ENCODE results near the gene FKBP14.
A peak's percentile ranks its signal among the peaks of the same experiment; 100 is the strongest.

Gene FKBP14

GRCh38 chr7:29993140-29993539 lies 33.4 kb downstream of the FKBP14 start:
- intact Hi-C loops (cut with micrococcal nuclease) = no loop called here
- Mint-ChIP-seq H3K4me3 (no peak overlapping the region), H3K27me3 (peaks cover 9% of the 10 kb centered on the region), H3K4me1 (ENCODE audit: low read depth) (peaks cover 24% of the 10 kb centered on the region), H3K9me3 (peaks cover 19% of the 10 kb centered on the region), H3K27ac (no peak overlapping the region), H3K36me3 (ENCODE audit: low read depth) (peaks cover 18% of the 10 kb centered on the region)

GRCh38 chr7:29991937-29992336 lies 34.6 kb downstream of the FKBP14 start:
- H3K4me3 Mint-ChIP-seq = no peak overlapping the region

GRCh38 chr7:29990931-29991330 lies 35.6 kb downstream of the FKBP14 start:
- no peak overlapping the region for H3K27ac Mint-ChIP-seq
- H3K27me3 Mint-ChIP-seq = peaks cover 9% of the 10 kb centered on the region
- H3K4me1 Mint-ChIP-seq (ENCODE audit: low read depth) = peaks cover 37% of the 10 kb centered on the region
- H3K9me3 Mint-ChIP-seq = peaks cover 6% of the 10 kb centered on the region
- H3K4me3 Mint-ChIP-seq = peak overlapping the region; percentile 54
- peaks cover 4% of the 10 kb centered on the region for H3K36me3 Mint-ChIP-seq (ENCODE audit: low read depth)
- intact Hi-C loops (cut with micrococcal nuclease) = no loop called here

More at GRCh38 chr7:29991937-29992336, 34.6 kb downstream of the FKBP14 start:
- H3K27me3 Mint-ChIP-seq = peaks cover 9% of the 10 kb centered on the region
- H3K27ac Mint-ChIP-seq = no peak overlapping the region
- peaks cover 35% of the 10 kb centered on the region for H3K4me1 Mint-ChIP-seq (ENCODE audit: low read depth)
- H3K9me3 Mint-ChIP-seq = peaks cover 16% of the 10 kb centered on the region
- H3K36me3 Mint-ChIP-seq (ENCODE audit: low read depth) = peaks cover 12% of the 10 kb centered on the region
- intact Hi-C loops (cut with micrococcal nuclease) = no loop called here

- H3K4me3 Mint-ChIP-seq = peak within 1 kb of the TSS; percentile 79
- peaks cover 9% of the 10 kb centered on the region for H3K27me3 Mint-ChIP-seq
- peaks cover 47% of the 10 kb centered on the region for H3K4me1 Mint-ChIP-seq (ENCODE audit: low read depth)
- peaks cover 6% of the 10 kb centered on the region for H3K9me3 Mint-ChIP-seq
- peak within 1 kb of the TSS; percentile 88 for H3K27ac Mint-ChIP-seq
- peaks cover 4% of the 10 kb centered on the region for H3K36me3 Mint-ChIP-seq (ENCODE audit: low read depth)
- intact Hi-C loops (cut with micrococcal nuclease) = loop anchor here (2.0 kb wide), 1 partner anchor 39 kb away; the partner anchor contains the start of gene PLEKHA8
Measured at GRCh38 chr7:29989257-29989995, 37.1 kb downstream of the FKBP14 start, which contains the start of gene SCRN1. SCRN1 (minus strand) TSS chr7:29989801; CDS start chr7:29969067, 20,734 bp downstream.

GRCh38 chr7:29988424-29989256 lies 37.9 kb downstream of the FKBP14 start:
- Mint-ChIP-seq H3K4me3 (peak overlapping the region; percentile 74), H3K27ac (peak overlapping the region; percentile 88), H3K36me3 (ENCODE audit: low read depth) (peaks cover 4% of the 10 kb centered on the region), H3K27me3 (peaks cover 9% of the 10 kb centered on the region), H3K4me1 (ENCODE audit: low read depth) (peaks cover 50% of the 10 kb centered on the region), H3K9me3 (peaks cover 6% of the 10 kb centered on the region)
- intact Hi-C loops (cut with micrococcal nuclease) = loop anchor here (2.0 kb wide), 1 partner anchor 40 kb away; the partner anchor contains the start of gene PLEKHA8

GRCh38 chr7:29987811-29988317 lies 38.6 kb downstream of the FKBP14 start:
- intact Hi-C loops (cut with micrococcal nuclease) = loop anchor here (2.0 kb wide), 1 partner anchor 41 kb away; the partner anchor contains the start of gene PLEKHA8
- H3K27me3 Mint-ChIP-seq = peaks cover 9% of the 10 kb centered on the region
- peak overlapping the region; percentile 88 for H3K27ac Mint-ChIP-seq
- no peaks in the 10 kb centered on the region for H3K36me3 Mint-ChIP-seq (ENCODE audit: low read depth)
- H3K9me3 Mint-ChIP-seq = no peaks in the 10 kb centered on the region
- H3K4me1 Mint-ChIP-seq (ENCODE audit: low read depth) = peaks cover 52% of the 10 kb centered on the region
- H3K4me3 Mint-ChIP-seq = peak overlapping the region; percentile 74

- H3K36me3 Mint-ChIP-seq (ENCODE audit: low read depth) = no peaks in the 10 kb centered on the region
- no peaks in the 10 kb centered on the region for H3K9me3 Mint-ChIP-seq
- H3K27ac Mint-ChIP-seq = peak overlapping the region; percentile 88
- peaks cover 9% of the 10 kb centered on the region for H3K27me3 Mint-ChIP-seq
- peaks cover 52% of the 10 kb centered on the region for H3K4me1 Mint-ChIP-seq (ENCODE audit: low read depth)
- no peak overlapping the region for H3K4me3 Mint-ChIP-seq
- intact Hi-C loops (cut with micrococcal nuclease) = no loop called here
Measured at GRCh38 chr7:29987083-29987482, 39.4 kb downstream of the FKBP14 start.

GRCh38 chr7:29980151-29980550 lies 46.4 kb downstream of the FKBP14 start:
- Mint-ChIP-seq H3K27ac (no peak overlapping the region), H3K9me3 (no peaks in the 10 kb centered on the region), H3K4me1 (ENCODE audit: low read depth) (peaks cover 37% of the 10 kb centered on the region), H3K4me3 (no peak overlapping the region), H3K27me3 (no peaks in the 10 kb centered on the region), H3K36me3 (ENCODE audit: low read depth) (no peaks in the 10 kb centered on the region)
- intact Hi-C loops (cut with micrococcal nuclease) = no loop called here

- Mint-ChIP-seq H3K4me1 (ENCODE audit: low read depth) (peaks cover 27% of the 10 kb centered on the region), H3K4me3 (no peak overlapping the region), H3K27me3 (no peaks in the 10 kb centered on the region), H3K9me3 (no peaks in the 10 kb centered on the region), H3K36me3 (ENCODE audit: low read depth) (no peaks in the 10 kb centered on the region), H3K27ac (no peak overlapping the region)
- intact Hi-C loops (cut with micrococcal nuclease) = no loop called here
Measured at GRCh38 chr7:29977886-29978651, 48.4 kb downstream of the FKBP14 start.

- Mint-ChIP-seq H3K4me3 (peak overlapping the region; percentile 42), H3K27ac (no peak overlapping the region), H3K9me3 (no peaks in the 10 kb centered on the region), H3K4me1 (ENCODE audit: low read depth) (peaks cover 27% of the 10 kb centered on the region), H3K27me3 (no peaks in the 10 kb centered on the region), H3K36me3 (ENCODE audit: low read depth) (no peaks in the 10 kb centered on the region)
- intact Hi-C loops (cut with micrococcal nuclease) = no loop called here
Measured at GRCh38 chr7:29976673-29977415, 49.7 kb downstream of the FKBP14 start.

- intact Hi-C loops (cut with micrococcal nuclease) = no loop called here
- Mint-ChIP-seq H3K4me1 (ENCODE audit: low read depth) (peaks cover 27% of the 10 kb centered on the region), H3K36me3 (ENCODE audit: low read depth) (no peaks in the 10 kb centered on the region), H3K4me3 (no peak overlapping the region), H3K9me3 (no peaks in the 10 kb centered on the region), H3K27me3 (no peaks in the 10 kb centered on the region), H3K27ac (no peak overlapping the region)
Measured at GRCh38 chr7:29976266-29976665, 50.2 kb downstream of the FKBP14 start.

- no peak overlapping the region for H3K27ac Mint-ChIP-seq
- no peaks in the 10 kb centered on the region for H3K27me3 Mint-ChIP-seq
- intact Hi-C loops (cut with micrococcal nuclease) = no loop called here
- H3K4me1 Mint-ChIP-seq (ENCODE audit: low read depth) = peaks cover 27% of the 10 kb centered on the region
- no peaks in the 10 kb centered on the region for H3K36me3 Mint-ChIP-seq (ENCODE audit: low read depth)
- no peak overlapping the region for H3K4me3 Mint-ChIP-seq
- no peaks in the 10 kb centered on the region for H3K9me3 Mint-ChIP-seq
Measured at GRCh38 chr7:29975561-29975960, 50.9 kb downstream of the FKBP14 start.

- Mint-ChIP-seq H3K27me3 (no peaks in the 10 kb centered on the region), H3K4me1 (ENCODE audit: low read depth) (peaks cover 31% of the 10 kb centered on the region), H3K9me3 (no peaks in the 10 kb centered on the region), H3K4me3 (no peak overlapping the region), H3K36me3 (ENCODE audit: low read depth) (no peaks in the 10 kb centered on the region), H3K27ac (no peak overlapping the region)
- intact Hi-C loops (cut with micrococcal nuclease) = no loop called here
Measured at GRCh38 chr7:29974286-29974685, 52.2 kb downstream of the FKBP14 start.
